ENCODE measurements around the gene CHP1. TPM values are rescaled to one million over a fixed set of nuclear protein-coding genes. Genes with fewer than 3 reads are reported as not detected.

The CHP1 gene
- polyA plus RNA-seq, 1 of the 3 experiments (the other 2 are of a cell fraction) = 30.5 TPM

DNA sequence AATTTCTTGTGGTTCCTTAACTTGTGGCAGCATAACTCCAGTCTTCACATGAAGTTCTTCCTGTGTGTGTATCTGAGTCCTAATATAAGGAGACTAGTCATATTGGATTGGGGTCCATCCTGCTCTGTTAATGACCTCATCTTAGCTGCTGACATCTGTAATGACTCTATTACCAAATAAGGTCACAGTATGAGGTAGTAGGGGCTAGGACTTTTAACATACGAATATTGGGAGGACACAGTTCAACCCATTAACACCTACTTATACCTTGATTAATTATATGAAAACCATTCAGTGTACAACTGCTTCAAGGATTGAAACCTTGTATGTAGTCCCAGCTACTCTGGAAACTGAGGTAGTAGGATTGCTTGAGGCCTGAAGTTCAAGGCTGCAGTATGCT, 57.4 kb downstream of the CHP1 start:
- Histone ChIP-seq H3K4me3 (ENCODE audit: low read depth in 2 of 2, low read length in 1 of 2) (no peak overlapping the region), H3K27me3 (ENCODE audit: insufficient read depth) (no peaks in the 10 kb centered on the region), H3K27ac (ENCODE audit: low read depth in 2 of 2, low read length in 1 of 2) (no peak overlapping the region), H3K9ac (no peak overlapping the region), H3F3A (replicated peaks; ENCODE audit: insufficient read depth) (no peaks in the 10 kb centered on the region), H3K9me3 (no peaks in the 10 kb centered on the region), H3K4me2 (no peak overlapping the region), H3K79me2 (ENCODE audit: insufficient read depth) (peaks cover 54% of the 10 kb centered on the region), H3K36me3 (replicated peaks in 1 of 2; ENCODE audit: control insufficient read depth in 1 of 2, insufficient read depth in 2 of 2, low read length in 1 of 2) (peaks cover 30 to 47% of the 10 kb centered on the region in 2 experiments), H2AFZ (ENCODE audit: low read depth) (no peak overlapping the region), H4K20me1 (ENCODE audit: insufficient read depth) (no peaks in the 10 kb centered on the region), H3K4me1 (ENCODE audit: control insufficient read depth in 1 of 2, insufficient read depth in 2 of 2, low read depth in 1 of 2, low read length in 1 of 2) (peaks cover under 1 to 6% of the 10 kb centered on the region in 2 experiments; a peak in 3 of 4 replicates), H3K9me2 (no peaks in the 10 kb centered on the region)
- ChIA-PET POLR2A (no interaction called here), CTCF (no interaction called here)
- DNase-seq = no peak
- TF ChIP-seq IRF3 (IDR thresholded peaks at IDR 0.05; ENCODE audit: low read depth, low read length) (no peak), FOXM1 (IDR thresholded peaks at IDR 0.05; ENCODE audit: low read depth) (no peak), POLR2AphosphoS5 (IDR thresholded peaks at IDR 0.05; ENCODE audit: low read depth, low read length) (no peak), MEF2A (IDR thresholded peaks at IDR 0.05; ENCODE audit: borderline replicate concordance, low read depth) (no peak), GABPA (IDR thresholded peaks at IDR 0.05; ENCODE audit: low read depth) (no peak), JUND (IDR thresholded peaks at IDR 0.05) (no peak), NRF1 (IDR thresholded peaks at IDR 0.05; ENCODE audit: low read depth, low read length) (no peak), FOSL2 (IDR thresholded peaks at IDR 0.05; ENCODE audit: borderline replicate concordance, low read depth) (no peak)
- 100% methylated on average over 1 of the region's 1 CpG for WGBS (ENCODE audit: low lambda C conversion rate)

GRCh38 chr15:41289953-41290352, 58.9 kb downstream of the CHP1 start:
- CTCF ChIA-PET = interaction anchor here (0.7 kb wide), 1 partner anchor 431 kb away, joined by 3 read pairs; no protein-coding TSS in a partner anchor

More at GRCh38 chr15:41289953-41290352, 58.9 kb downstream of the CHP1 start:
- DNase-seq = no peak
- peaks cover 0 to 5% of the 10 kb centered on the region in 2 experiments; a peak in 2 of 4 replicates for H3K4me1 ChIP-seq (ENCODE audit: control insufficient read depth in 1 of 2, insufficient read depth in 2 of 2, low read depth in 1 of 2, low read length in 1 of 2)
- no peak overlapping the region for H3K27ac ChIP-seq (ENCODE audit: low read depth in 2 of 2, low read length in 1 of 2)
- no peaks in the 10 kb centered on the region for H3K9me3 ChIP-seq
- TF ChIP-seq CHD2 (IDR thresholded peaks at IDR 0.05; ENCODE audit: low read length, partially characterized antibody) (no peak), TEAD4 (IDR thresholded peaks at IDR 0.05; ENCODE audit: borderline replicate concordance, insufficient read depth) (no peak), MXI1 (IDR thresholded peaks at IDR 0.05; ENCODE audit: low read depth, low read length) (no peak), EZH2phosphoT487 (IDR thresholded peaks at IDR 0.05; ENCODE audit: borderline replicate concordance, low read depth) (no peak), CTCF (IDR thresholded peaks at IDR 0.05) (no peak), GABPA (IDR thresholded peaks at IDR 0.05; ENCODE audit: low read depth) (no peak), SMC3 (IDR thresholded peaks at IDR 0.05; ENCODE audit: low read depth, low read length) (no peak), FOSL2 (IDR thresholded peaks at IDR 0.05; ENCODE audit: borderline replicate concordance, low read depth) (no peak), NFIC (IDR thresholded peaks at IDR 0.05; ENCODE audit: borderline replicate concordance) (no peak), RFX5 (IDR thresholded peaks at IDR 0.05; ENCODE audit: low read length) (no peak), JUND (IDR thresholded peaks at IDR 0.05) (no peak), SIN3A (IDR thresholded peaks at IDR 0.05; ENCODE audit: borderline replicate concordance, low read depth, low read length) (no peak), GATA2 (CRISPR knock-in tag; IDR thresholded peaks at IDR 0.05) (no peak), EP300 (IDR thresholded peaks at IDR 0.05; ENCODE audit: borderline replicate concordance in 1 of 2, low read depth in 1 of 2, low read length in 1 of 2) (no peak)
- no peak overlapping the region for H3K9ac ChIP-seq
- H4K20me1 ChIP-seq (ENCODE audit: insufficient read depth) = no peaks in the 10 kb centered on the region
- H3F3A ChIP-seq (replicated peaks; ENCODE audit: insufficient read depth) = no peaks in the 10 kb centered on the region
- peaks cover 49% of the 10 kb centered on the region for H3K79me2 ChIP-seq (ENCODE audit: insufficient read depth)
- H3K9me2 ChIP-seq = no peaks in the 10 kb centered on the region
- H3K36me3 ChIP-seq (replicated peaks in 1 of 2; ENCODE audit: control insufficient read depth in 1 of 2, insufficient read depth in 2 of 2, low read length in 1 of 2) = peaks cover 30 to 50% of the 10 kb centered on the region in 2 experiments
- POLR2A ChIA-PET = interaction anchor here (0.6 kb wide), 1 partner anchor 268 kb away, joined by 3 read pairs; no protein-coding TSS in a partner anchor
- H3K4me2 ChIP-seq = no peak overlapping the region
- H2AFZ ChIP-seq (ENCODE audit: low read depth) = no peak overlapping the region
- no peaks in the 10 kb centered on the region for H3K27me3 ChIP-seq (ENCODE audit: insufficient read depth)
- H3K4me3 ChIP-seq (ENCODE audit: low read depth in 2 of 2, low read length in 1 of 2) = no peak overlapping the region
- 94% methylated on average over 2 of the region's 2 CpGs for WGBS (ENCODE audit: low lambda C conversion rate)

All from SK-N-SH (cell line).